ENCODE measurements around the gene CELF2. TPM values are rescaled to one million over a fixed set of nuclear protein-coding genes. Genes with fewer than 3 reads are reported as not detected.

CELF2 gene
- total RNA-seq, 1 experiment from 2014 or later, result 28.7 TPM

DNA sequence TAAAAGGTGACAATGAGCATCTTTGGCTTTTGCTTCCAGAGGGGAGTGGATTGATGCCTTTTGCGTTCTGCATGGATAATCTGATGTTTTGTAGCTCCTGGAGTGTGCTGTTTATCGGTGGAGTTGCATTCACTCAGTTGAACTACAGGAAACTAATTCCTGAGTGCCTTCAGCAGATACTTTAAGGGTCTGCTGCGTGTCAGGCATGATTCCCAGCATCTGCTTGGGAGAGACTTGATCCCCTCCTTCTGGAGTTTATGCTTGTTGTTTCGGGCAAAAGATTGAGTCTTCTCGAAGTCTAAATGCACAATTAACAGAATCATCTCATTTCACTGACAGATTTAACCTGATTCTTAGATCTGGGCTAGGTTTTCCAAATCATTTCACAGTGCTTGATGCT, 46.2 kb downstream of the CELF2 start:
- Mint-ChIP-seq H3K4me3 (no peak overlapping the region), H3K27ac (no peak overlapping the region), H3K36me3 (ENCODE audit: insufficient read depth in 1 of 3, low read depth in 3 of 3) (peaks cover 0 to 16% (median 4%) of the 10 kb centered on the region in 3 experiments; a peak in 6 of 7 replicates), H3K9me3 (peaks cover 6 to 10% of the 10 kb centered on the region in 2 experiments; a peak in 4 of 5 replicates), H3K4me1 (peaks cover 16 to 19% of the 10 kb centered on the region in 2 experiments), H3K27me3 (ENCODE audit: low read depth) (no peaks in the 10 kb centered on the region)
- Histone ChIP-seq H3K27ac (ENCODE audit: insufficient read length, low read depth, low read length) (no peak overlapping the region), H3K4ac (ENCODE audit: low read depth, low read length) (no peak overlapping the region), H3K9me3 (ENCODE audit: control insufficient read depth, low read depth, low read length) (no peaks in the 10 kb centered on the region), H2AK5ac (ENCODE audit: insufficient read length, low read length) (no peak overlapping the region), H3K56ac (ENCODE audit: insufficient read length, low read depth, low read length) (no peak overlapping the region), H2BK5ac (ENCODE audit: insufficient read length, low read length) (no peak overlapping the region), H2BK12ac (ENCODE audit: insufficient read length, low read depth, low read length) (no peak overlapping the region), H3K9ac (ENCODE audit: extremely low read depth, insufficient read length, low read length) (no peak overlapping the region), H3K4me1 (ENCODE audit: insufficient read depth, low read length) (no peaks in the 10 kb centered on the region), H4K91ac (ENCODE audit: insufficient read length, low read depth, low read length) (no peak overlapping the region), H4K5ac (ENCODE audit: insufficient read length, low read depth, low read length) (no peak overlapping the region), H3K27me3 (ENCODE audit: insufficient read depth, low read length) (no peaks in the 10 kb centered on the region), H2BK20ac (ENCODE audit: low read depth, low read length, poor library complexity, severe bottlenecking) (no peak overlapping the region), H4K20me1 (ENCODE audit: control insufficient read depth, insufficient read depth, insufficient read length) (no peaks in the 10 kb centered on the region), H3K23ac (ENCODE audit: insufficient read length, low read depth, low read length) (no peak overlapping the region), H3K79me1 (ENCODE audit: insufficient read depth, low read depth, low read length, poor library complexity, severe bottlenecking) (no peaks in the 10 kb centered on the region), H2BK120ac (ENCODE audit: low read depth, low read length, poor library complexity, severe bottlenecking) (no peak overlapping the region), H3T11ph (ENCODE audit: low read length) (no peak overlapping the region), H3K18ac (ENCODE audit: insufficient read length, low read depth, low read length) (no peak overlapping the region), H3K23me2 (ENCODE audit: insufficient read length, low read depth, low read length, poor library complexity, severe bottlenecking) (no peaks in the 10 kb centered on the region), H3K14ac (ENCODE audit: insufficient read depth, low read length) (no peak overlapping the region), H4K8ac (replicated peaks; ENCODE audit: insufficient read length, low read depth, low read length) (no peak overlapping the region), H3K79me2 (ENCODE audit: insufficient read depth, low read length) (no peaks in the 10 kb centered on the region), H2AFZ (ENCODE audit: low read length) (no peak overlapping the region), H2BK15ac (ENCODE audit: low read depth, low read length) (no peak overlapping the region), H3K4me2 (ENCODE audit: insufficient read depth, insufficient read length, low read length) (no peak overlapping the region)
- TF ChIP-seq, protein P1, sequence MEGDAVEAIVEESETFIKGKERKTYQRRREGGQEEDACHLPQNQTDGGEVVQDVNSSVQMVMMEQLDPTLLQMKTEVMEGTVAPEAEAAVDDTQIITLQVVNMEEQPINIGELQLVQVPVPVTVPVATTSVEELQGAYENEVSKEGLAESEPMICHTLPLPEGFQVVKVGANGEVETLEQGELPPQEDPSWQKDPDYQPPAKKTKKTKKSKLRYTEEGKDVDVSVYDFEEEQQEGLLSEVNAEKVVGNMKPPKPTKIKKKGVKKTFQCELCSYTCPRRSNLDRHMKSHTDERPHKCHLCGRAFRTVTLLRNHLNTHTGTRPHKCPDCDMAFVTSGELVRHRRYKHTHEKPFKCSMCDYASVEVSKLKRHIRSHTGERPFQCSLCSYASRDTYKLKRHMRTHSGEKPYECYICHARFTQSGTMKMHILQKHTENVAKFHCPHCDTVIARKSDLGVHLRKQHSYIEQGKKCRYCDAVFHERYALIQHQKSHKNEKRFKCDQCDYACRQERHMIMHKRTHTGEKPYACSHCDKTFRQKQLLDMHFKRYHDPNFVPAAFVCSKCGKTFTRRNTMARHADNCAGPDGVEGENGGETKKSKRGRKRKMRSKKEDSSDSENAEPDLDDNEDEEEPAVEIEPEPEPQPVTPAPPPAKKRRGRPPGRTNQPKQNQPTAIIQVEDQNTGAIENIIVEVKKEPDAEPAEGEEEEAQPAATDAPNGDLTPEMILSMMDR (conservative IDR thresholded peaks at IDR 0.05), result no peak
- no peak for DNase-seq
- no CpG with 5 or more reads among the region's 5 CpGs for WGBS (ENCODE audit: extremely low coverage, insufficient read length, low lambda C conversion rate)
